Keratinocyte (primary cell): ENCODE results near the gene TMEM151A. TPM values are rescaled to one million over a fixed set of nuclear protein-coding genes. Genes with fewer than 3 reads are reported as not detected.
"Not testable (repeated sequence)": the region's sequence is repeated elsewhere in the genome, so short reads cannot be mapped to it uniquely, and the experiment has no call there.

Source experiments
- DNase-seq: peaks from one replicate; pipeline ENCODE4 v3.0.0-alpha.2; 2011; ENCODE audit warnings: low read depth, missing footprints, low spot score
- FAIRE-seq: peaks from 2 replicates; lab custom pipeline; 2011; peaks lifted over from hg19 to GRCh38; lab: Jason Lieb, UNC
- H2AFZ ChIP-seq: 2 replicates; pipeline ENCODE4 v1.6.0; 2012; ENCODE audit warnings: low read length, control low read depth, inconsistent platforms; ENCODE audit not compliant: control insufficient read depth
- H3K27ac ChIP-seq: 2 replicates; pipeline ENCODE4 v1.5.1; 2011; ENCODE audit warnings: low read length; ENCODE audit not compliant: control insufficient read depth, insufficient read depth
- H3K27me3 ChIP-seq: 3 replicates; pipeline ENCODE4 v1.6.0; 2011; ENCODE audit warnings: low read length; ENCODE audit not compliant: control insufficient read depth, insufficient read depth; ENCODE audit errors: extremely low read depth
- H3K36me3 ChIP-seq, 2 experiments: 2 replicates in 1 of 2; 3 replicates in 1 of 2; pipeline ENCODE4 v1.5.1; 2011; ENCODE audit warnings: low read length in 2 of 2, mild to moderate bottlenecking in 1 of 2; ENCODE audit not compliant: control insufficient read depth in 2 of 2, insufficient read depth in 2 of 2; ENCODE audit errors: extremely low read depth in 1 of 2
- H3K4me1 ChIP-seq: 3 replicates; pipeline ENCODE4 v1.5.1; 2011; ENCODE audit warnings: low read length; ENCODE audit not compliant: control insufficient read depth, insufficient read depth; ENCODE audit errors: extremely low read depth
- H3K4me2 ChIP-seq: 3 replicates; pipeline ENCODE4 v1.6.0; 2011; ENCODE audit warnings: low read depth, low read length; ENCODE audit not compliant: control insufficient read depth, insufficient read depth; ENCODE audit errors: extremely low read depth
- H3K4me3 ChIP-seq, 3 experiments: fragments of 200-600 bp in 1 of 3; sonication (generic) in 1 of 3; 2 replicates in 2 of 3; 3 replicates in 1 of 3; pipeline ENCODE4 v1.5.1; 2011 to 2016; ENCODE audit warnings: low read length in 3 of 3, mild to moderate bottlenecking in 3 of 3, control low read depth in 2 of 3, inconsistent platforms in 1 of 3, low read depth in 1 of 3, mixed read lengths in 1 of 3, mixed run types in 1 of 3, moderate library complexity in 1 of 3; ENCODE audit not compliant: control insufficient read depth in 2 of 3, insufficient read depth in 2 of 3; ENCODE audit errors: extremely low read depth in 1 of 3
- H3K79me2 ChIP-seq: 2 replicates; pipeline ENCODE4 v1.6.0; 2012; ENCODE audit warnings: low read length; ENCODE audit not compliant: control insufficient read depth, insufficient read depth
- H3K9ac ChIP-seq: 3 replicates; pipeline ENCODE4 v1.6.0; 2011; ENCODE audit warnings: low read length; ENCODE audit not compliant: control insufficient read depth, insufficient read depth; ENCODE audit errors: extremely low read depth
- H3K9me1 ChIP-seq: 3 replicates; pipeline ENCODE4 v1.6.0; 2011; ENCODE audit warnings: low read length; ENCODE audit not compliant: control insufficient read depth, insufficient read depth; ENCODE audit errors: extremely low read depth
- H3K9me3 ChIP-seq: 2 replicates; pipeline ENCODE4 v1.5.1; 2012; ENCODE audit warnings: low read depth, low read length; ENCODE audit not compliant: control insufficient read depth
- H4K20me1 ChIP-seq: 3 replicates; pipeline ENCODE4 v1.6.0; 2011; ENCODE audit warnings: low read length; ENCODE audit not compliant: control insufficient read depth, insufficient read depth; ENCODE audit errors: extremely low read depth
- CTCF ChIP-seq, 3 experiments: IDR thresholded peaks in 1 of 3; conservative IDR thresholded peaks in 1 of 3; optimal IDR thresholded peaks in 1 of 3; 2 replicates in 2 of 3; 3 replicates in 1 of 3; pipeline versions ENCODE3 to v1.5.1; 2011; ENCODE audit warnings: low read length in 3 of 3, mild to moderate bottlenecking in 3 of 3, moderate library complexity in 2 of 3, control low read depth in 1 of 3, inconsistent platforms in 1 of 3; ENCODE audit not compliant: insufficient read depth in 2 of 3; ENCODE audit errors: extremely low read depth in 1 of 3
- EZH2 ChIP-seq: IDR thresholded peaks from one replicate; pipeline ENCODE4 v1.6.1; 2012; ENCODE audit warnings: inconsistent platforms, mild to moderate bottlenecking, low read length, moderate library complexity
- dilution Hi-C: fragments of 300-500 bp; cut with MboI; formaldehyde crosslinking; loops from one replicate; pipeline ENCODE4 v1.7.0; 2020; ENCODE audit warnings: low sequenced_read_pairs; ENCODE audit not compliant: extremely low pct_ligation_motif_present
- polyA plus RNA-seq, 5 experiments: library from polyadenylated mRNA; depleted of rRNA in 3 of 5; stranded (reverse) in 3 of 5; stranded (forward) in 1 of 5; unstranded in 1 of 5; fragments of >200 nt; gene quantifications; 1 replicate in 1 of 5; 2 replicates in 3 of 5; 3 replicates in 1 of 5; pipeline versions ENCODE4 v1.2.1 to v1.2.3, GENCODE V29; 2011 to 2012; ENCODE audit warnings: missing spikeins in 2 of 5, low read depth in 1 of 5, low replicate concordance in 1 of 5

TMEM151A gene
- polyA plus RNA-seq, 1 donor (not counting 4 experiments of a cell fraction or from before 2014, with no cell fraction given) = not detected

DNA sequence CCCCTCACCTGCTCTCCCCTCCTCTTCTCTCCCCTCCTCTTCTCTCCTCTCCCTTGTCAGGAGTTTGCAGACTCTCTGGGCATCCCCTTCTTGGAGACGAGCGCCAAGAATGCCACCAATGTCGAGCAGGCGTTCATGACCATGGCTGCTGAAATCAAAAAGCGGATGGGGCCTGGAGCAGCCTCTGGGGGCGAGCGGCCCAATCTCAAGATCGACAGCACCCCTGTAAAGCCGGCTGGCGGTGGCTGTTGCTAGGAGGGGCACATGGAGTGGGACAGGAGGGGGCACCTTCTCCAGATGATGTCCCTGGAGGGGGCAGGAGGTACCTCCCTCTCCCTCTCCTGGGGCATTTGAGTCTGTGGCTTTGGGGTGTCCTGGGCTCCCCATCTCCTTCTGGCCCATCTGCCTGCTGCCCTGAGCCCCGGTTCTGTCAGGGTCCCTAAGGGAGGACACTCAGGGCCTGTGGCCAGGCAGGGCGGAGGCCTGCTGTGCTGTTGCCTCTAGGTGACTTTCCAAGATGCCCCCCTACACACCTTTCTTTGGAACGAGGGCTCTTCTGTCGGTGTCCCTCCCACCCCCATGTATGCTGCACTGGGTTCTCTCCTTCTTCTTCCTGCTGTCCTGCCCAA lies 15.6 kb upstream of the TMEM151A start:
- no peaks in the 10 kb centered on the region for H3K27me3 ChIP-seq
- H3K4me2 ChIP-seq = no peak overlapping the region
- no peak overlapping the region for H3K9ac ChIP-seq
- H2AFZ ChIP-seq = no peak overlapping the region
- FAIRE-seq (no peak), DNase-seq (no peak)
- H3K36me3 ChIP-seq = peaks cover 29 to 34% of the 10 kb centered on the region in 2 experiments
- no peak overlapping the region for H3K4me3 ChIP-seq
- TF ChIP-seq CTCF (optimal IDR thresholded peaks at IDR 0.05 in 1 of 3, IDR thresholded peaks at IDR 0.05 in 1 of 3, conservative IDR thresholded peaks at IDR 0.05 in 1 of 3; ENCODE audit: extremely low read depth in 1 of 3, insufficient read depth in 2 of 3, low read length in 3 of 3) (no peak), EZH2 (no peak)
- dilution Hi-C loops = no loop called here
- no peaks in the 10 kb centered on the region for H3K9me1 ChIP-seq
- peaks cover 9% of the 10 kb centered on the region for H3K79me2 ChIP-seq
- peaks cover 12% of the 10 kb centered on the region for H4K20me1 ChIP-seq
- no peak overlapping the region for H3K27ac ChIP-seq
- no peaks in the 10 kb centered on the region for H3K4me1 ChIP-seq
- H3K9me3 ChIP-seq = no peaks in the 10 kb centered on the region

GRCh38 chr11:66276619-66277018 lies 15.1 kb upstream of the TMEM151A start:
- H3K9ac ChIP-seq, H3K9me3 ChIP-seq, H3K27ac ChIP-seq, DNase-seq, FAIRE-seq, H3K79me2 ChIP-seq, H3K9me1 ChIP-seq, H3K27me3 ChIP-seq, H3K4me1 ChIP-seq, H3K4me3 ChIP-seq, H2AFZ ChIP-seq, dilution Hi-C loops, H3K4me2 ChIP-seq: not testable (repeated sequence)
- Histone ChIP-seq H4K20me1 (peaks cover 11% of the 10 kb centered on the region), H3K36me3 (peaks cover 27 to 34% of the 10 kb centered on the region in 2 experiments)

DNA sequence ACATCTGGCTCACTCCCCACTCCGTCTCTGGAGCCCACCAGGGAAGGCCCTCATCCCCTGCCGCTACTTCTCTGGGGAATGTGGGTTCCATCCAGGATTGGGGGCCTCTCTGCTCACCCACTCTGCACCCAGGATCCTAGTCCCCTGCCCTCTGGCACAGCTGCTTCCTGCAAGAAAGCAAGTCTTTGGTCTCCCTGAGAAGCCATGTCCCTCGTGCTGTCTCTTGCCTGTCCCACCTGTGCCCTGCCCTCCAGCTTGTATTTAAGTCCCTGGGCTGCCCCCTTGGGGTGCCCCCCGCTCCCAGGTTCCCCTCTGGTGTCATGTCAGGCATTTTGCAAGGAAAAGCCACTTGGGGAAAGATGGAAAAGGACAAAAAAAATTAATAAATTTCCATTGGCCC lies 14.6 kb upstream of the TMEM151A start:
- H4K20me1 ChIP-seq, FAIRE-seq, dilution Hi-C loops: not testable (repeated sequence)

More for the DNA sequence above, 14.6 kb upstream of the TMEM151A start:
- H3K4me1 ChIP-seq, H3K9ac ChIP-seq, H3K4me2 ChIP-seq, H3K27ac ChIP-seq, H3K9me1 ChIP-seq, H2AFZ ChIP-seq, H3K27me3 ChIP-seq, DNase-seq, H3K79me2 ChIP-seq, H3K4me3 ChIP-seq, H3K9me3 ChIP-seq: not testable (repeated sequence)
- H3K36me3 ChIP-seq = peaks cover 24 to 29% of the 10 kb centered on the region in 2 experiments
